K562 (cell line): ENCODE results near the gene SPOCK3. TPM values are rescaled to one million over a fixed set of nuclear protein-coding genes. Genes with fewer than 3 reads are reported as not detected.

ENCODE experiments used
- ATAC-seq: fragments of 200-7000 bp; cut with Tn5 transposase; 3 replicates; pipeline ENCODE4 v1.9.1; 2020; ENCODE audit warnings: moderate library complexity
- BruUV-seq: library from RNA; stranded (reverse); fragments of 400-500 nt; replicated peaks from 2 replicates; lab custom pipeline; 2021; lab: Mats Ljungman, UMichigan
- CTCF ChIA-PET: fragments of 300-600 bp; formaldehyde crosslinking; extraction: SDS; loops from one replicate; lab custom pipeline; 2021; ENCODE audit warnings: low intra/inter-chr PET ratio; lab: Yijun Ruan, JAX
- POLR2A ChIA-PET: fragments of 300-600, 350-650 bp; sonication (Branson Sonifier 250); formaldehyde crosslinking; extraction: SDS; loops from one replicate; lab custom pipeline; 2021; ENCODE audit warnings: antibody characterized with exemption, inconsistent platforms; lab: Yijun Ruan, JAX
- DNase-seq, 4 experiments: peaks; one replicate each; pipeline versions ENCODE4 v3.0.0 to v3.0.0-alpha.2; 2011 to 2018; ENCODE audit warnings: low spot score in 3 of 4, mixed read lengths in 3 of 4; ENCODE audit errors: extremely low read depth in 1 of 4
- FAIRE-seq: peaks from 2 replicates; lab custom pipeline; 2011; peaks lifted over from hg19 to GRCh38; lab: Jason Lieb, UNC
- H2AFZ ChIP-seq: 2 replicates; pipeline ENCODE4 v1.6.0; 2011; ENCODE audit warnings: low read depth, low read length, control low read depth, inconsistent platforms
- H3K27ac ChIP-seq: fragments of 200-600 bp; 3 replicates; pipeline ENCODE4 v1.8.0; 2011; ENCODE audit warnings: low read depth, mild to moderate bottlenecking, control low read depth, inconsistent platforms, low read length, moderate library complexity, mixed read lengths; ENCODE audit errors: extremely low read depth
- H3K27me3 ChIP-seq, 2 experiments: fragments of 300-600 bp in 1 of 2; 2 replicates in 1 of 2; 3 replicates in 1 of 2; pipeline versions ENCODE4 v1.6.0 to v1.8.0; 2011; ENCODE audit warnings: inconsistent platforms in 2 of 2, low read length in 2 of 2, mild to moderate bottlenecking in 1 of 2, mixed read lengths in 1 of 2, moderate library complexity in 1 of 2; ENCODE audit not compliant: control insufficient read depth in 2 of 2, insufficient read depth in 2 of 2
- H3K36me3 ChIP-seq: fragments of 300-600 bp; 3 replicates; pipeline ENCODE4 v1.8.0; 2011; ENCODE audit warnings: mild to moderate bottlenecking, low read length, inconsistent platforms; ENCODE audit not compliant: control insufficient read depth, insufficient read depth
- H3K4me1 ChIP-seq, 2 experiments: fragments of 200-600 bp in 1 of 2; replicated peaks in 1 of 2; 2 replicates in 1 of 2; 3 replicates in 1 of 2; pipeline versions ENCODE4 v1.5.1 to v1.8.0; 2011; ENCODE audit warnings: inconsistent platforms in 2 of 2, low read length in 2 of 2, mild to moderate bottlenecking in 1 of 2, mixed read lengths in 1 of 2, moderate library complexity in 1 of 2; ENCODE audit not compliant: control insufficient read depth in 2 of 2, insufficient read depth in 2 of 2
- H3K4me2 ChIP-seq: 2 replicates; pipeline ENCODE4 v1.6.1; 2011; ENCODE audit warnings: low read length, control low read depth, inconsistent platforms, mixed read lengths; ENCODE audit not compliant: insufficient read depth
- H3K4me3 ChIP-seq: fragments of 200-600 bp; sonication (generic), shearing (Covaris generic); 2 replicates; pipeline ENCODE4 v1.5.1; 2016; ENCODE audit warnings: control low read depth, inconsistent platforms
- H3K79me2 ChIP-seq: fragments of 200-600 bp; 3 replicates; pipeline ENCODE4 v1.8.0; 2011; ENCODE audit warnings: low read length, inconsistent platforms; ENCODE audit not compliant: control insufficient read depth, insufficient read depth
- H3K9ac ChIP-seq, 2 experiments: 2 replicates each; pipeline versions ENCODE4 v1.6.0 to v1.6.1; 2011; ENCODE audit warnings: low read depth in 2 of 2, low read length in 2 of 2, control low read depth in 1 of 2, inconsistent platforms in 1 of 2, mild to moderate bottlenecking in 1 of 2, mixed read lengths in 1 of 2; ENCODE audit not compliant: insufficient read depth in 1 of 2
- H3K9me1 ChIP-seq: one replicate; pipeline ENCODE4 v1.6.0; 2011; ENCODE audit warnings: inconsistent platforms, mild to moderate bottlenecking, low read length, moderate library complexity; ENCODE audit not compliant: control insufficient read depth, insufficient read depth
- H3K9me3 ChIP-seq: replicated peaks from 2 replicates; pipeline ENCODE4 v1.5.1; 2011; ENCODE audit warnings: low read depth, low read length, inconsistent platforms; ENCODE audit not compliant: control insufficient read depth, insufficient read depth
- H4K20me1 ChIP-seq: replicated peaks from 2 replicates; pipeline ENCODE4 v1.6.1; 2011; ENCODE audit warnings: low read length, inconsistent platforms, mixed read lengths; ENCODE audit not compliant: control insufficient read depth, insufficient read depth
- ELK3 ChIP-seq: fragments of 450-650 bp; formaldehyde crosslinking; IDR thresholded peaks from 2 replicates; pipeline ENCODE4 v1.4.0; 2020; ENCODE audit warnings: mild to moderate bottlenecking
- EP400 ChIP-seq: fragments of 450-650 bp; IDR thresholded peaks from 2 replicates; pipeline ENCODE4 v1.6.1; 2017; ENCODE audit warnings: antibody characterized with exemption, mild to moderate bottlenecking, moderate library complexity
- MYBL2 ChIP-seq, 2 experiments: fragments of 450-650 bp in 1 of 2; sonication (generic) in 1 of 2; formaldehyde crosslinking in 1 of 2; IDR thresholded peaks; 2 replicates each; pipeline versions ENCODE4 v1.6.1 to v1.8.1; 2017 to 2022; ENCODE audit warnings: borderline replicate concordance in 1 of 2, inconsistent platforms in 1 of 2, low read depth in 1 of 2, mild to moderate bottlenecking in 1 of 2, missing genetic modification reagents in 1 of 2, moderate library complexity in 1 of 2
- PTBP1 ChIP-seq: fragments of 200-400 bp; formaldehyde crosslinking; IDR thresholded peaks from 2 replicates; pipeline ENCODE4 v1.6.1; 2017; ENCODE audit warnings: low read depth, low read length
- RCOR1 ChIP-seq, 2 experiments: IDR thresholded peaks; 2 replicates each; pipeline ENCODE4 v1.6.1; 2012; ENCODE audit warnings: low read depth in 2 of 2, low read length in 2 of 2, borderline replicate concordance in 1 of 2, improper control_type of control experiment in 1 of 2
- SRSF1 ChIP-seq: fragments of 200-400 bp; formaldehyde crosslinking; IDR thresholded peaks from 2 replicates; pipeline ENCODE4 v1.6.1; 2017; ENCODE audit warnings: mild to moderate bottlenecking, low read depth, low read length, moderate library complexity
- TAF15 ChIP-seq: fragments of 200-400 bp; formaldehyde crosslinking; IDR thresholded peaks from 2 replicates; pipeline ENCODE4 v1.6.1; 2017; ENCODE audit warnings: mild to moderate bottlenecking, low read depth, low read length, moderate library complexity
- ZNF449 ChIP-seq: fragments of 250-450 bp; sonication (Bioruptor Pico); IDR thresholded peaks from 2 replicates; pipeline ENCODE4 v1.8.0; 2022; ENCODE audit warnings: moderate library complexity, mild to moderate bottlenecking, inconsistent platforms
- ZNF583 ChIP-seq: fragments of 250-450 bp; sonication (Bioruptor Pico); IDR thresholded peaks from 2 replicates; pipeline ENCODE4 v1.4.0; 2020
- WGBS: fragments of 100-300 bp; shearing (Covaris generic); methylation state at CpG from one replicate; pipeline ENCODE4 v1.1.6; 2016; ENCODE audit warnings: low coverage, mixed read lengths; ENCODE audit not compliant: insufficient coverage; ENCODE audit errors: missing lambda C conversion rate; 5-methylcytosine and 5-hydroxymethylcytosine counted together
- in situ Hi-C: fragments of 300-500 bp; cut with MboI; formaldehyde crosslinking; loops from 4 replicates; pipeline ENCODE4 v1.15.0; 2018; ENCODE audit warnings: inconsistent platforms, mixed read lengths
- intact Hi-C: fragments of 100-400 bp; cut with micrococcal nuclease; formaldehyde crosslinking; loops from 2 replicates; pipeline ENCODE4 v1.14.2; 2022
- polyA plus RNA-seq, 8 experiments: library from polyadenylated mRNA; depleted of rRNA in 4 of 8; stranded (reverse) in 5 of 8; unstranded in 3 of 8; fragments of >200 nt; fragmentation: Nextera tagmentation in 2 of 8; fragmentation: Illumina TruSeq in 1 of 8; extraction: Ambion mirVana in 2 of 8; extraction: Trizol in 1 of 8; gene quantifications; 2 replicates each; pipeline versions ENCODE4 v1.2.1 to v1.2.3, GENCODE V29; 2011 to 2014; ENCODE audit warnings: inconsistent platforms in 1 of 8, missing spikeins in 1 of 8
- total RNA-seq, 7 experiments: library from RNA; depleted of rRNA in 6 of 7; stranded (reverse); fragments of >200 nt in 6 of 7; fragmentation: Illumina TruSeq in 2 of 7; extraction: Trizol in 2 of 7; gene quantifications; 2 replicates each; pipeline versions ENCODE4 v1.2.1 to v1.2.3, GENCODE V29; 2011 to 2021; ENCODE audit warnings: low replicate concordance in 1 of 7

Gene SPOCK3
- total and polyA plus RNA-seq, 9 of the 15 experiments (the other 6 are each of a cell fraction or from before 2014, with no cell fraction given) = not detected

GRCh38 chr4:166836865-166837264 lies 397.4 kb downstream of the SPOCK3 start:
- ChIA-PET POLR2A (no interaction called here), CTCF (no interaction called here)
- Histone ChIP-seq H3K27me3 (no peaks in the 10 kb centered on the region), H3K27ac (no peak overlapping the region), H3K9me1 (no peaks in the 10 kb centered on the region), H3K36me3 (no peaks in the 10 kb centered on the region), H3K9me3 (no peaks in the 10 kb centered on the region; the same call in 1 of the 2 replicates), H3K79me2 (no peaks in the 10 kb centered on the region), H3K4me2 (no peak overlapping the region), H3K4me3 (no peak overlapping the region), H2AFZ (no peak overlapping the region), H3K9ac (no peak overlapping the region), H4K20me1 (no peaks in the 10 kb centered on the region), H3K4me1 (no peaks in the 10 kb centered on the region)
- intact Hi-C loops = no loop called here
- 0% methylated on average over 1 of the region's 1 CpG for WGBS
- BruUV-seq = no TSS peak
- ATAC-seq (no peak), DNase-seq (no peak), FAIRE-seq (no peak)
- no peak for TF ChIP-seq EP400
- no peak for TF ChIP-seq PTBP1
- no peak for TF ChIP-seq ZNF583 (CRISPR knock-in tag)
- TF ChIP-seq SRSF1 = no peak
- in situ Hi-C loops = no loop called here

- Histone ChIP-seq H3K79me2 (no peaks in the 10 kb centered on the region), H3K4me1 (no peaks in the 10 kb centered on the region), H3K27ac (no peak overlapping the region), H3K36me3 (no peaks in the 10 kb centered on the region), H3K9me1 (no peaks in the 10 kb centered on the region), H3K9me3 (no peaks in the 10 kb centered on the region), H3K27me3 (no peaks in the 10 kb centered on the region), H4K20me1 (no peaks in the 10 kb centered on the region), H2AFZ (no peak overlapping the region), H3K4me3 (no peak overlapping the region), H3K4me2 (no peak overlapping the region), H3K9ac (no peak overlapping the region)
- intact Hi-C loops (no loop called here), in situ Hi-C loops (no loop called here)
- CTCF ChIA-PET = no interaction called here
- ATAC-seq = no peak
- TF ChIP-seq TAF15 (no peak), ELK3 (CRISPR knock-in tag) (no peak), MYBL2 (IDR thresholded peaks at IDR 0.05; ENCODE audit: low read depth) (no peak), MYBL2 (CRISPR knock-in tag; IDR thresholded peaks at IDR 0.05; ENCODE audit: borderline replicate concordance) (no peak), ZNF449 (CRISPR knock-in tag) (no peak), RCOR1 (IDR thresholded peaks at IDR 0.05; ENCODE audit: borderline replicate concordance in 1 of 2, low read depth in 2 of 2, low read length in 2 of 2) (no peak)
- POLR2A ChIA-PET = no interaction called here
- WGBS = 0% methylated on average over 1 of the region's 1 CpG
- no peak for FAIRE-seq
- DNase-seq = no peak
- BruUV-seq = no TSS peak
These were observed 406.7 kb downstream of the SPOCK3 start for GRCh38 chr4:166827629-166828028.
